K562 treated with DMSO at 1 percent for 12 hours (cell line): ENCODE data around the gene FDXACB1. TPM values are rescaled to one million over a fixed set of nuclear protein-coding genes. Genes with fewer than 3 reads are reported as not detected.

ENCODE experiments used
- total RNA-seq: library from RNA; unstranded; fragments of 300-600 nt; gene quantifications from 2 replicates; pipeline ENCODE4 v1.2.3, GENCODE V29; 2022; ENCODE audit not compliant: insufficient read depth

FDXACB1 gene, protein sequence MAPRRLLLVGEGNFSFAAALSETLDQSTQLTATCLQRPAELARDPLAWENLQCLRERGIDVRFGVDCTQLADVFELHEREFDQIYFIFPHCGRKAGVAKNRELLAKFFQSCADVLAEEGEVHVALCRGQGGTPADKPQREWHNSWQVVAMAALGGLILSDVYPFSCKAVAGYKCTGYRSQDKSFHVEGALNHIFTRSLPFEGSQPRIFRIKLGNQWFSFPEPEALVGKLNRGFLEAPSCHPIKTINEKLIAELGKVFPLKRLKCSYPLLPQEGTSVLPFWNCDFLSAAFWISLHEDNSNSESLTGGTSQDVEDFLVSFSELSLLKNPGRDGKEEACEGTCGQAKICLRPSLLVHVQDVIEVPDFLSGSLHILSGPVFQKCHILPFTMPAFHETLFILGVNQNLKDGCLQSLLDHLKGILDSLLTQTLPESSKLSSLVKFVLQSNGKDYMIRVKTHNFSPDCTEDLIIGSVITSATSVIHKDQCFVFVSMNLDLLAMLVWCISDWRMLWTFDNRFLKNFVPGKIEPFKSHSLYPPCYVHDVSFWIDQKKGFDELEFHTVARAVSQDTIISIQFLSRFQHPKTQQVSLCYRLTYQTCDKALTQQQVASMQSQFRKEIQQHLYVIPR
- 0.78 and 1.4 TPM in 2 replicates for total RNA-seq

DNA sequence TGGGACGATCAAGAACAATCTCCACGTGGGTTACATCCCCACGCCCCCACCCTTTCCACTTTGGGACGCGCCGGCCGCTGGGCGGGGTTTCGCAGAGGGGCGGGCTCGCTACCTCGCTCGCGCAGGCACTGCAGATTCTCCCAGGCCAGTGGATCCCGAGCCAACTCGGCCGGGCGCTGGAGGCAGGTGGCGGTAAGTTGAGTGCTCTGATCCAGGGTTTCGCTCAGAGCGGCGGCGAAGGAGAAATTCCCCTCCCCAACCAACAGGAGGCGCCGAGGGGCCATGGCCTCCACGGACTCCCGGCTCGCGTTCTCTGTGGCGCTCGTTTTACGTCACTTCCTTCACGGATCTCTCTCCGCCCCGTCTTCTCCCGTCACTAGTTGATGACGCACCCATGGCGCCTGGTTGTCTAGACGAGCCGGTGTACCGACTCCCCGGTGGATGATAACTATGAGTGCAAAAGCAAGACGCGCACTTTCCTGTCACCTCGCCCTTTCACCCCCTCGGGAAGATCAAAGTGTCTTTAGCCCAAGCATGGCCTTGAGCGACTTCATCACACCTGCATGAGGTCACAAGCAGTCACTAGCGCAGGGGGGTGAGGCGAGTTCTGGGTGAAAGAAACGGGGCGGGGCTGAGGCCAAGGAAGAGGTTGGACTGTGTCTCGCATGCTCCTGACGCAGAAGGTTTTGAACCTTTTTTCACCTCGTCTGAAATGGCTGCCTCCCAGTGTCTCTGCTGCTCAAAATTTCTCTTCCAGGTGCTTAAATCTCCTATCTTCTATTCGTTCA lies at the start of gene FDXACB1, which contains the start of gene CFAP68:
Gene FDXACB1 (minus strand): TSS at position 317 of the 788 bp plus-strand sequence. CDS start 33 bp downstream, at position 284.
Gene CFAP68 (plus strand): TSS at position 693 of the 788 bp plus-strand sequence. CDS start 20 bp downstream, at position 713.

DNA sequence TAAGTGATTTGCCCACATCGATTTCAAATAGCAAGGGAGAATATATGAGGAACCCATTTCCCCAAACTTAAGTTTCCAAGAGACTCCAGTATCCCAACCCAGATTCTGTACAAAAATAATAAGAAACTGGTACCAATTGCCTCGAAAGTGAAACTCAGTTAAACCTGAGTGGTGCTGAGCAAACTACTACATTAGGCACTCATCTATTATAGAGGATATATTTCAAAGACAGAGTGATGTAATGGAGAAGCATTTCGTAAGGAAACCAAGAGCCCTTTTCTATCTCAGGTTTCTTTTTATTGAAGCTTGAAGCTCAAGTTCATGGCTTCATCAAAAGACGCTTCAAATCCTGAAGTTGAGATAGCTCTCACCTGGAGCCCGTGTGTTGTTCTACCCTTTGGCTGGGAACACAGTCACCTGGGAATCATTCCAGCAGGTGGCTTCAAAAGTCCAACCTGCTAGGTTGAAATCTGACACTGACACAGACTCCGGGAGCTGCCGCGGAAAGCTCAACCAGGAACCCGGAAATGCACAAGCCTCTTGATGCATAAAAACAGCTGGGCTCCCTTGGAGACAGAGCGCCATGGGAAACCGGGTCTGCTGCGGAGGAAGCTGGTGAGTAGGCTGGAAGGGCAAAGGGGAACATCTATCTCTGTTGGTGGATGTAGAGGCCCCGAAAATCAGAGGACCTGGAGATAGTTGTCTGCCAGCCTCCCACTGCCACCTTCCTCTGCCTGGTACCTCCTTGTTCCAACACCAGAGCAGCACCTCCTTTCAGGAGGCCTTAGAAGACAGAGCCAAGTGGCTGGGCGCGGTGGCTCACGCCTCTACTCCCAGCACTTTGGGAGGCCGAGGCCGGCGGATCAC lies 39.7 kb upstream of the FDXACB1 start, which contains the start of gene C11orf52:
Gene C11orf52 (plus strand): TSS at position 524 of the 867 bp plus-strand sequence. CDS start 60 bp downstream, at position 584.

GRCh38 chr11:111912535-111912934 lies 33.6 kb upstream of the FDXACB1 start, which contains the start of gene HSPB2:
HSPB2 (plus strand) TSS chr11:111912734; CDS start chr11:111912830, 96 bp downstream.

DNA sequence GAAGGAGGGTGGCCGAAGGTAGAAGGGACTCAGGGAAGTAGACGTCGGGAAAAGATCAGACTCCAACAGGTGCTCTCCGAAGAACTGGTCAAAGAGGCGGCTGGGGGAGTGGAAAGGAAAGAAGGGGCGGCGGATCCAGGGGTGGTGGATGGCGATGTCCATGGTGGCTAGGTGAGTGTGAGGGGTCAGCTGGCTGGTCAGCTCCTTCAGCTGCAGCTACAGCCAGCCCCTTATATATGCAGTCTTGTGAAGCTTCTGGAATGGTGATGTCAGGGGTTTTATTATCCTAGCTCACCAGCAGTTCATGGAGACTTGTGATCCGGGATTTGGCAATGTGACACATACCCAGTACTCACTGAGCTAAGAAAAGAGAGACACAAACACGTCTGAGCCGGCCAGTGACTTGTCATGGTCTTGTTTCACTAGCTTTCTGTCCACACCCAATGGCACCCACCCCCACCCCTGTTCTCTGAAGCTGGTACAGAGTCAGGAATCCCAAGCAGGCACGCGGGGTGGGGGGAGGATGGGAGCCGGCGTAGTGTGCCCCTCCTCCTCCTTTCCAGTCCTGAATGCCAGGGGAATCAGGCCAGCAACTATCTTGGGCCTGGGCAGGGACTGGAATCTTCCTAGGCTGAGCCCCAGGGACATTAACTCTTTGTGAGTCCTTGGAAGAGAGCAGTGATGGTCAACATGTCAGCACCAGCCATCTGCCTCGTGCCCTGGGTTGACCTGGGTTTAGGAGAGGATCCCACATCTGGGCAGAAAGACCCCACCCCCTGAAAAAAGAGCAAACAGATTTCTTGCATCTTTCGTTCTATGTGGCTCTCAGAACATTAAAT lies 32.8 kb upstream of the FDXACB1 start, which contains the start of gene CRYAB:
Gene CRYAB (minus strand): TSS at position 208 of the 839 bp plus-strand sequence. CDS start 46 bp downstream, at position 162.

DNA sequence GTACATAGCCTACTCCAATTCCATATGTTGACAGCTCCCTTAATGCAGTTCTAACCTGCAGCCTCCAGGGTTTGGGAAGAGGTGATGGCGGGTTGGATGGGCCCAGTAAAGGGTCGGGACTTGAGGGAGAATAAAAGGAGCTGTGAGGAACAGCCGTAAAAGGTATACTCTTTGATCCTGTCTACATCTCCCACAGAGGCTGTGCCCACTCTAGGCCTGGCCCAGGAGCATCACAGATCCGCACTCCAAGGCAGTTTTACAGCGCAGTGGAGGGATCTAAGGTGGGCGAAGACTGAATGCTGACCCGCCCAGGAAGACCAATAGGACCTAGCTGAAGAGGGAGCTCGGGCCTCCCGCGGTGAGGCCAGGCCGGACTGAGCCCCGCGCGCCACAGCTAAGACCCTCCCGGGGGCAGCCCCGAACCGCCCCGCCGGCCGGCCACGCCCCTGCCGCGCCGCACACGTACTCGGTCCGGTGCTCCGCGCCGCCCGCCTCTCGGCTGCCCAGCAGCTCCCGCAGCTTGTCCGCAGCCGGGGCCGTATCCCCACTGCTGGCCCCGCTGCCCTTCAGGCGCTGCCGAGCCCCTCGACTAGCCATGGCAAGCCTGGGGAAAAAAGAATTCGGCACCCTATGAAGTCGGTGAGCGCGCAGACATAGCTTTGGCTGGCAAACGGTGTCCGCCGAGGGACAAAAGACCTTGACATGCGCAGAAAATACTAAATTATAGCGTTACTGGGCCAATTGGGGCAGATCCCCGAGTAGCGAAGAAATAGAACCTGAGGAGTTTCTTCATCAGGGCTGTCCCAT lies 7.9 kb downstream of the FDXACB1 start, which contains the start of gene ALG9:
Gene ALG9 (minus strand): TSS at position 696 of the 807 bp plus-strand sequence. CDS start 99 bp downstream, at position 597.

Other genes with a start within 250 kb of the FDXACB1 start
- 8.2 and 24.8 TPM in 2 replicates for gene PPP2R1B, start 112.8 kb downstream of the FDXACB1 start, total RNA-seq
- gene ALG9, start 7.6 kb downstream of the FDXACB1 start, total RNA-seq = 12.6 and 28.7 TPM in 2 replicates
- 31.8 and 32.1 TPM in 2 replicates for gene CFAP68, start 376 bp upstream of the FDXACB1 start, total RNA-seq
- not detected in 2 replicates for gene CRYAB, start 32.6 kb upstream of the FDXACB1 start, total RNA-seq
- gene HSPB2, start 33.6 kb upstream of the FDXACB1 start, total RNA-seq = not detected in 2 replicates
- 0.89 and 2.1 TPM in 2 replicates for gene C11orf52, start 39.7 kb upstream of the FDXACB1 start, total RNA-seq
- gene DIXDC1, start 58.2 kb upstream of the FDXACB1 start, total RNA-seq = 1.4 and 5.1 TPM in 2 replicates
- gene DLAT, start 146.2 kb upstream of the FDXACB1 start, total RNA-seq = 22.0 and 41.2 TPM in 2 replicates
- 1.8 TPM in 1 of 2 replicates, not detected in the other for gene PIH1D2, start 194.9 kb upstream of the FDXACB1 start, total RNA-seq
- 9.9 and 15.7 TPM in 2 replicates for gene NKAPD1, start 195.1 kb upstream of the FDXACB1 start, total RNA-seq
- gene TIMM8B, start 207.6 kb upstream of the FDXACB1 start, total RNA-seq = 39.9 and 67.9 TPM in 2 replicates
- 92.8 and 110 TPM in 2 replicates for gene SDHD, start 207.7 kb upstream of the FDXACB1 start, total RNA-seq